ENCODE results near the gene PAPSS2.

Gene PAPSS2

GRCh38 chr10:87752566-87752965 lies 92.9 kb downstream of the PAPSS2 start:
- FAIRE-seq = peak; percentile 71

- FAIRE-seq = no peak
Observed at GRCh38 chr10:87753995-87754866, 94.6 kb downstream of the PAPSS2 start.

- FAIRE-seq = no peak
Observed at GRCh38 chr10:87757685-87758084, 98.0 kb downstream of the PAPSS2 start.

GRCh38 chr10:87759551-87759950 lies 99.9 kb downstream of the PAPSS2 start:
- FAIRE-seq = no peak

- no peak for FAIRE-seq
Observed at GRCh38 chr10:87760195-87760905, 100.7 kb downstream of the PAPSS2 start.

- no peak for FAIRE-seq
Observed at GRCh38 chr10:87761153-87761552, 101.5 kb downstream of the PAPSS2 start.

GRCh38 chr10:87761892-87762291 lies 102.2 kb downstream of the PAPSS2 start:
- FAIRE-seq = no peak

- FAIRE-seq = no peak
Observed at GRCh38 chr10:87763086-87763861, 103.6 kb downstream of the PAPSS2 start.

GRCh38 chr10:87764072-87764934 lies 104.6 kb downstream of the PAPSS2 start:
- no peak for FAIRE-seq

- FAIRE-seq = no peak
Observed at GRCh38 chr10:87765666-87766376, 106.1 kb downstream of the PAPSS2 start.

- FAIRE-seq = no peak
Observed at GRCh38 chr10:87767253-87767652, 107.6 kb downstream of the PAPSS2 start.

GRCh38 chr10:87771871-87772500 lies 112.3 kb downstream of the PAPSS2 start:
- FAIRE-seq = peak; percentile 89

- no peak for FAIRE-seq
Observed at GRCh38 chr10:87775766-87776165, 116.1 kb downstream of the PAPSS2 start.

GRCh38 chr10:87776328-87776727 lies 116.7 kb downstream of the PAPSS2 start:
- no peak for FAIRE-seq

GRCh38 chr10:87781545-87781944 lies 121.9 kb downstream of the PAPSS2 start:
- no peak for FAIRE-seq

GRCh38 chr10:87782721-87783120 lies 123.0 kb downstream of the PAPSS2 start:
- no peak for FAIRE-seq

- FAIRE-seq = no peak
Observed at GRCh38 chr10:87786421-87786820, 126.7 kb downstream of the PAPSS2 start.

GRCh38 chr10:87790185-87790584 lies 130.5 kb downstream of the PAPSS2 start:
- FAIRE-seq = no peak

GRCh38 chr10:87794285-87794684 lies 134.6 kb downstream of the PAPSS2 start:
- FAIRE-seq = no peak
